DMS114 treated with DMSO at 0.1 percent for 48 hours (cell line): Measurements from ENCODE around the gene IQGAP3.
"Not testable (repeated sequence)": the region's sequence is repeated elsewhere in the genome, so short reads cannot be mapped to it uniquely, and the experiment has no call there.

ENCODE experiments used
- DNase-seq: peaks from one replicate; lab custom pipeline; 2025; ENCODE audit not compliant: unreplicated experiment; lab: John Stamatoyannopoulos, UW

IQGAP3 gene, protein sequence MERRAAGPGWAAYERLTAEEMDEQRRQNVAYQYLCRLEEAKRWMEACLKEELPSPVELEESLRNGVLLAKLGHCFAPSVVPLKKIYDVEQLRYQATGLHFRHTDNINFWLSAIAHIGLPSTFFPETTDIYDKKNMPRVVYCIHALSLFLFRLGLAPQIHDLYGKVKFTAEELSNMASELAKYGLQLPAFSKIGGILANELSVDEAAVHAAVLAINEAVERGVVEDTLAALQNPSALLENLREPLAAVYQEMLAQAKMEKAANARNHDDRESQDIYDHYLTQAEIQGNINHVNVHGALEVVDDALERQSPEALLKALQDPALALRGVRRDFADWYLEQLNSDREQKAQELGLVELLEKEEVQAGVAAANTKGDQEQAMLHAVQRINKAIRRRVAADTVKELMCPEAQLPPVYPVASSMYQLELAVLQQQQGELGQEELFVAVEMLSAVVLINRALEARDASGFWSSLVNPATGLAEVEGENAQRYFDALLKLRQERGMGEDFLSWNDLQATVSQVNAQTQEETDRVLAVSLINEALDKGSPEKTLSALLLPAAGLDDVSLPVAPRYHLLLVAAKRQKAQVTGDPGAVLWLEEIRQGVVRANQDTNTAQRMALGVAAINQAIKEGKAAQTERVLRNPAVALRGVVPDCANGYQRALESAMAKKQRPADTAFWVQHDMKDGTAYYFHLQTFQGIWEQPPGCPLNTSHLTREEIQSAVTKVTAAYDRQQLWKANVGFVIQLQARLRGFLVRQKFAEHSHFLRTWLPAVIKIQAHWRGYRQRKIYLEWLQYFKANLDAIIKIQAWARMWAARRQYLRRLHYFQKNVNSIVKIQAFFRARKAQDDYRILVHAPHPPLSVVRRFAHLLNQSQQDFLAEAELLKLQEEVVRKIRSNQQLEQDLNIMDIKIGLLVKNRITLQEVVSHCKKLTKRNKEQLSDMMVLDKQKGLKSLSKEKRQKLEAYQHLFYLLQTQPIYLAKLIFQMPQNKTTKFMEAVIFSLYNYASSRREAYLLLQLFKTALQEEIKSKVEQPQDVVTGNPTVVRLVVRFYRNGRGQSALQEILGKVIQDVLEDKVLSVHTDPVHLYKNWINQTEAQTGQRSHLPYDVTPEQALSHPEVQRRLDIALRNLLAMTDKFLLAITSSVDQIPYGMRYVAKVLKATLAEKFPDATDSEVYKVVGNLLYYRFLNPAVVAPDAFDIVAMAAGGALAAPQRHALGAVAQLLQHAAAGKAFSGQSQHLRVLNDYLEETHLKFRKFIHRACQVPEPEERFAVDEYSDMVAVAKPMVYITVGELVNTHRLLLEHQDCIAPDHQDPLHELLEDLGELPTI (N-terminal part only)

DNA sequence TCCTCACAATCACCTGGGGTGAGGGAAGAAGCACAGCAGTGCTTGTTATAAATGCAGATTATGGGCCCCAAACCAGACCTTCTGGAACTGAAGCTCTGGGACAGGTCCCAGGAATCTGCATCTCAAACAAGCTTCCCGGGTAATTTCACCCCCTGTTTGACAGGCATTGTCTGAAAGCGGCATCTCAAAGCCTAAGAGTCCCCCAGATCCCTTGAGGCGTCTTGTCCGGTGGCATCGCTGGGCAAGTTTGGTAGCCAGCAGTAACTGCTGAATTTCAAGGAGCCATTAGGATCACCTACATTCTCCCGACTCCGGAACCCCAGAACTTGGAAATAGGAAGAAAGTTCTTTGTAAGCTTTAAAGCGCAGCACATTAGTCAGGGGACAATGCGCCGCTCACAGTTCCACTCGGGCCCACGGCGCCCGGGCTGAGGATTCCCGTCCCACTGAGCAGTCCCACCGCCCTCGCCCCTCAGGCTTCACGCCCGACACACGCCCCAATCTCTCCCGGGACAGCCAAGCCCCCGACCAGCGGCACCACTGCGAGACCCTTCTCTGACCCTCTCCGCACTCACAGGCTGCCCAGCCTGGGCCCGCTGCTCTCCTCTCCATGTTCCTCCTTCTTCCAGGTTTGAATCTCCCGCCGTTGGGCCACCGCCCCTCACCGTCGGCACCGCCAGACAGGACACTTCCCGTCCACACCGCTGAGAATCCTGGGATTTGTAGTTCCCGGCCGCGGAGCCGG, at the start of gene IQGAP3:
IQGAP3 (minus strand) TSS at position 647 of the 744 bp plus-strand sequence; CDS start at position 611, 36 bp downstream.
- DNase-seq: peak; percentile 87

DNA sequence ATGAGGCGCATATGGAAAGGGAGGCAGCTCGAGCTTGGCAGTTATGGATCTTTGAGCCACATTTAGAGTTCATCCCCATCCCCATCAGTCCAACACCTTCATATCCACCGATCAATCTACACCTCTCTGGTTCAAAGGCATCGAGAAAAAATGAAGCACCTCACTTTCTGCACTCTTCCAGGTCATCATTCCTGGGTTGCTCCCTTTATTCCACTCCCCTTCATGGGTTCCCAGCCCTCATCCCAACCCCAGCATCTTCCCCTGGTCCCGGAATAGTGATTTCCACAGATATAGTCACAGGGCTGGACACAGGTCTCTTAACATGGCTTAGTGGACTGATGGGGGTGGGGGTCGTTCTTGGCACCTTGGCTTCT, 47.2 kb upstream of the IQGAP3 start:
- DNase-seq: no peak

DNA sequence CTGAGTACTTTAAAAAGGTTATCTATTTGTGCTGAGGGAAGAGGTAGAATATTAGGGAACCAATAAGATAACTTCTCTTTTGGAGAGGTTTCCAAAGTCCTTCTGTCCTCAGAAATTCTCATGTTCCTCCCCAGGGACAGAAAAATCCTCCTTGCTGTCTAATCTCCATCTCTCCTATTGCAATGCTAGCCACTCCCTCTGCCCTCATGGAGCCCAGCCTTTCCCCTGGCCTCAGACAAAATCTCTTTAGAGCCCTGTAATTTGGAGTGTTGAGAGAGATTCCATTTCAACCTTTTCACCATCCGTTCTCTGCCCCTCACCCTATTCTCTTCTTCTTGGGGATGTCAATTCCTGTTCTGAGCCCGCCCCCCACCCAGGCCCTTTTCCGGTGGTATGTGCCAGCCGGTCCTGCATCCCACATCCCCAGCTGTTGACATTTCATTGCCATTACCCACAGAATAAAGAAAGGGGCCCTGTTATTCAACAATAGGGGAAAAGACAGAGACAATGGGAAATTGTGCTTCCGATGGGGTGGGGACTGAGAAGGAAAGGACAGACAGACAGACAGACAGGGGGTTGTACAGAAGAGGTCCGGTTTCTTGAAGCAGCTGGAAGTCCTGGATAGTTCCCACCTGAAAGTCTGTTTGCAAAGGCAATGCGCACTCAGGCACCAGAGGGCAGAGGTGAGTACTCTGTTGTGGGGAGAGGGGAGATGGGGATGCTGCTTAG, 46.7 kb upstream of the IQGAP3 start, which contains the start of gene HAPLN2:
HAPLN2 (plus strand) TSS at position 563 of the 729 bp plus-strand sequence. CDS start 4,076 bp downstream, outside the sequence.
- DNase-seq: no peak

DNA sequence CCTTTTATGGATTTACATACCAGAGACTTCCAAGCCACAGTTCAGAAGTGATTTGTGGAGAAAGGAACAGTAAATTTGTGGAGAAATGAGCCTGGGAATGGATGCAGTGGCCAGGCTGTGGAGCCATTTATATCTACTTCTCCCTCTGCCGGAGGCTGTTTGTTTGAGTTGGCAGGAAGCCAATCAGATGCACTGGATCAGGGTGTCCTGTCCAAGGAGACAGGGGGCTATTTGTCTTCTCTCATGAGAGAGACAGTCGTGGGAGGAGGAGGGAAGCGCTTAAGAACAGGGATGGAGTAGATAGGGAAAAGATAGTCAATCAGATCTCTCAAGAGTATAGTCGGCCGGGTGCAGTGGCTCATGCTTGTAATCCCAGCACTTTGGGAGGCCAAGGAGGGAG, 44.1 kb upstream of the IQGAP3 start:
- no peak for DNase-seq

DNA sequence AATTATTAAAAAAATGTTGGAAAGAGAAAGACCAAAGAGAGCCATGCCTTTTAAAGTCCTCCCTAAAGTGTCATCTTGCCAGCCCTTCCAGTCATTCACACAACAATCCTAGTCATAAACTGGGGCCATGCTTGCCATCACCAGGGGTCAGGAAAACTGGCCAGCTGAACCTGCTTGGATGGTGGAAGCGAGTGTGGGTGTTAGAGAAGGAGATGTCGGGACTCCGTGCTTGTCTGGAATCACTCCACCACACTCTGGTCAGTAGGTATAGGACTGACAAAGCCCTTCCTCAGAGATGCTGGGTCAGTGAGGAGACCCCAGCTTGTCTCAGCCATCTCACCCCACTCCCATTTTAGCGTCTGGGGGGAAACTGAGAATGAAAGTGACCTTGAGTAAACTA, 43.6 kb upstream of the IQGAP3 start:
- DNase-seq: no peak

DNA sequence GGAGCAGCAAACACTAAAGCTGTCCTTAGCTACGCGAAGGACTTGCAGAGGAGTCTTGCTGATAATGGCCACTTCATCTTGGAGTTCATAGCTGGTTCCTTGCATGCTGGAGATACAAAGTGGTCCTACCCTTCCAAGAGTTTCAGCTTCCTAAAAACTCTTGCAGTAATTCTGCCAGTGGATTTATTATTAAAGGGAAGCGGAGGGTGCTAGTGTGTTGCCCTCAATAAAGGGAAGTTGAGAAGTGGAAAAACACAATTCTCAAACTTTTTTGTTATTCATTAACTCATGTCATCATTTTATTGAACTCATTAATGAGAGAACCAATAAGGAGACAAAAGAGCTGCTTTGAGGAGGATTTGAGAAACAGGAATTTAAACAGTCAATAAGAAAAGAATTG, 40.3 kb upstream of the IQGAP3 start:
- no peak for DNase-seq

DNA sequence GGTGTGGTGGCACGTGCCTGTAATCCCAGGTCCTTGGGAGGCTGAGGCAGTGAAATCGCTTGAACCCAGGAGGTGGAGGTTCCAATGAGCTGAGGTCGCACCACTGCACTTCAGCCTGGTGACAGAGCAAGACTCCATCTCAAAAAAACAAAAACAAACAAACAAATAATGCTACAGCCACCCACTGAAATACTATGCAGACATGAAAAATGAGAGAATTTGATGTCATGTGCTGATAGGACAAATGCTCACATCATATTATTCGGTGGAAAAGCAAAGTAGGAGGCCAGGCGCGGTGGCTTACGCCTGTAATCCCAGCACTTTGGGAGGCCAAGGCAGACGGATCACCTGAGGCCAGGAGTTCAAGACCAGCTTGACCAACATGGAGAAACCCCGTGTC, 37.7 kb upstream of the IQGAP3 start:
- DNase-seq: not testable (repeated sequence)

DNA sequence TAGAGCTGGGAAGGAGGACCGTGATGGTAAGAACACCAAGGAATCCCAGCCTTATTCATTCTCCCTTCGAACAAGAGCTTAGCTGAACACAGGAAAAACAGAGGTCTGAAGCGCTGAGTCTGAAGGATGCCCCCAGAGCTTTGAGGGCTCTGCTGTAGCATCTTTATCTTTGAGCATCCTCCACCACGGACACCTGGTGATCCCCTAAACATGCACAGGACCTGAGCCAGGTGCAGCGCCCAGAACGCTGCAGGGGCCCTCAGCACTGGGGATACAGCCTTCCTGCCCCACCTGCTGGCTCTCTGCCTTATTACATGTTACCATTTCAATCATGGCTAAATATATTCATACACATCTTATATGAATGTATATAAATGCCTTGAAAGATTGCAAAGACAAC, 36.6 kb upstream of the IQGAP3 start:
- peak; percentile 55 for DNase-seq

DNA sequence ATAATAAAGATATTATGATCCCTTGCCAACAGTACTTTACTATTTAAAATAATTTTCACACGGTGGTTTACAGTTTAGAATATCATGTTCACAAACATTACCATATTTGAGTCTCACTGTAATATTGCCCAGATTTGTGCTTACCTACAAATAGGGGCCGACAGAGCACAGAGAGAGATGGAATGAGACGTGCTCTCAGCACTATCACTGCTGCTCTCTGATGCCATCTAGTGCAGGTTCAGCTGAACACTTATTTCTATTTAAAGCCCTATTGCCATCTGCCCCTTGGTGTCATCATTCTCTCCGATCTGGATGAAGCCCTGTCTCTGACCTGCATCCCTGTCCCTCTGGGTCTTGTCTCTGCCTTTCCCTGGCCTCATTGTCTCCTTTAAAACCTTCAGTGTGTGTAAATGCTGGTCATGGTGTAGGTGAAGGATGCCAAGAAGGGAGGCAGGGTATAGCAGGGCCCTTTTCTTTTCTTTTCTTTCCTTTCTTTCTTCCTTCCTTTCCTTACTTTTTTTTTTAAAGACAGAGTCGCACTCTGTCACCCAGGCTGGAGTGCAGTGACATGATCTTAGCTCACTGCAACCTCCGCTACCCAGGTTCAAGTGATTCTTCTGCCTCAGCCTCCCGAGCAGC, 35.8 kb upstream of the IQGAP3 start:
- DNase-seq: peak; percentile 91

DNA sequence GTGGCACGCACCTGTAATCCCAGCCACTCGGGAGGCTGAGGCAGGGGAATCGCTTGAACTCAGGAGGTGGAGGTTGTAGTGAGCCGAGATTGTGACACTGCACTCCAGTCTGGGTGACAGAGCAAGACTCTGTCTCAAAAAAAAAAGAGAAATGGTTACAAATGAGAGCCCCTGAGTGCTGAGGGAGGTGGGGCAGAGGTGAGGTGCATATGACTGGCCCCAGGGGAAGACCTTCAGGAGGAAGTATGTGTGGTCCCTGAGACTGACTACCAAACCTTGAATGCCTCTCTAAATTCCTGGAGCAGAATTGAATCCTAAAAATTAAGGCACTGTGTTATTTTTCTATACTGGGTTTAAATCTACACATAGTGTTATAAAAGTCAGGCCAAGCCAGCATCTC, 35.0 kb upstream of the IQGAP3 start:
- not testable (repeated sequence) for DNase-seq

DNA sequence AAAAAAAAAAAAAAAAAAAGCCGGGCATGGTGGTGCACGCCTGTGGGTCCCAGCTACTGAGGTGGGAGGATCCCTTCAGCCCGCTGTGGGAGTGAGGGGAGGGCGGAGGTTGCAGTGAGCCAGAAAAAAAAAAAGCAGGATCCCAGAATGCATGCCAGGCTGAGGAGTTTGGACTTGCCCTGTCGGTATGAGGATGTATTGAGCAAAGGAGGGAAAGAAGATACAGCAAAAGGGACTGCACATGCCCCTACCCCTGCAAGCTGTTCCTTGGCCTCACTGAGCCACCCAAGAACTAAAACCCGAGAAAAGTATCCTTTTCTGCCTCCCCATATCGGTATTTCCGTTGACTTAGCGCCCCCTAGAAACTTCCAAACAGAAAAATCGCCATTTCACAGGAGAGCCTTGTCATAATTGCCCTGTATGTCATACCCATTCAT, 30.2 kb upstream of the IQGAP3 start:
- no peak for DNase-seq

DNA sequence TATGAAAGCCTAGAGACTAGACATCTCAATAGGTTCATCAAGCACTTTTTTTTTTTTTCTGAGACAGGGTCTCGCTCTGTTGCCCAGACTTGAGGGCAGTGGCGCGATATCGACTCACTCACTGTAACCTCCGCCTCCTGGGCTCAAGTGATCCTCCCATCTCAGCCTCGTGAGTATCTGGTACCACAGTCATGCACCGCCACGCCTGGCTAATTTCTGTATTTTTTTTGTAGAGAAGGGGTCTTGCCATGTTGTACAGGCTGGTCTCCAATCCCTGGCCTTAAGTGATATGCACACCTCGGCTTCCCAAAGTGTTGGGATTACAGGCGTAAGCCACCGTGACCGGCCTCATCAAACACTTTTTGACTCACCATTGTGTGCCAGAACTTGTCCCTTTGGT, 29.5 kb upstream of the IQGAP3 start:
- DNase-seq: no peak

DNA sequence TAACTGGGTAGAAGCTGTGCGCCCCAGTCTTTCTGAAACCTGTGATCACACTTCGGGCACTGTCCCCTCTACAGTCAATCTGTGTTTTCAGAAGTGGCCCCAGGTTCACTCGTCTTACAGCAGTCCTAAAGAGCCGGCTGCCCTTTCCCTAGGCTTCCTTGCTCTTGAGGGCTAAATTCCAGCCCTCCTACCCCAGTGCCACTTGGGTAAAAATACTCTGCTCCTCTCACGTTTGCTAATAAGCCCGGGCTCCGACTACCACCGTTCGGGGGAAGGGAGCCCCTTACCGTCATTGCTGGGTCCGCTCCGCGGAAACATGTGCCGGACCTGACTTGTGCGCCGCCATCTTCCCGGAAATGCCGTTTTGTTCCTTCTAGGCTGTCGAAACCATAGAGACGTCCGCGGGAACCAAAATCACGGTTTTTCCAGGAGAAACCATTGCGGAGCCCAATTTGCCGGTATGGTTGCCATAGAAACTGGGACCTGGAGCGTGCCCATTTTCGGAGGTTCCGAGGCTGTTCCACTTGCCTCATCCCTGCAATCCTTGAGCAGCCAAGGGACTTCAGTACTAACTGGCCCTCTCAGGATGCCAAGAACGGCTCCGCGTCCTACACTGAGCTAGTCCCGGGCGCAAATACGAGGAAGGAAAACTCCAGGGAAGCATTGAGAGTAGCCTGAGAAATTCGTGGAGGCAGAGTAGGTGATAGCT, 28.9 kb upstream of the IQGAP3 start, which contains the start of gene GPATCH4:
GPATCH4 (minus strand) TSS at position 358 of the 709 bp plus-strand sequence.
- peak; percentile 96 for DNase-seq

DNA sequence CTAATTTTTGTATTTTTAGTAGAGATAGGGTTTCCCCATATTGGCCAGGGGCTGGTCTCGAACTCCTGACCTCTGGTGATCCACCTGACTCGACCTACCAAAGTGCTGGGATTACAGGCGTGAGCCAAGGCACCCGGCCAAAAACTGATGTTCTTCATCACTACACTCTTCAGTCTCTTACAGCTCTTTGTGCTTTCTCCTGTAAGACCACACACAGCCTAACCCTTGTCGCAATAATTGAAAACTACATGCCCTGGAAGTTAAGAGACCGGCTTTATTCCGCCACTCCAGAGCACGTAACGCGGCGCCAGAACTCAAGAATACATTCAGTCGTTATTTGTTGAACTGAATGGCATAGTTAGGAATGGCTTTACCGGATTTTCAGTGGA, 28.4 kb upstream of the IQGAP3 start:
- DNase-seq: no peak

DNA sequence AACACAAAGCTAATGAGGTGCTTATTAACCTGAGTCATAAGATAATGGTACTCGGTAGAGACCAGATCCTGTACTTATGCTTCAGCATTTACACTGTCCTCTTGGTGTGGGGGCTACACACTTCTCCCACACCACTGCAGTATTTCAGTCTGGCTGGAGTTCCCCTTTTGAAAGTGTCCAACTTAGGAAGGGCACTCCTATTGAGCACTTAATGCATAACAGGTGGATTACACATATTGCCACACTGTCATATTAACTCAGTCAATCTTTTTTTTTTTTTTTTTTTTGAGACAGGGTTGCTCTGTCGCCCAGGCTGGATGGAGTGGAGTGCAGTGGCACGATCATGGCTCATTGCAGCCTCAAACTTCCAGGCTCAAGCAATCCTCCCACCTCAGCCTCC, 27.4 kb upstream of the IQGAP3 start:
- no peak for DNase-seq

DNA sequence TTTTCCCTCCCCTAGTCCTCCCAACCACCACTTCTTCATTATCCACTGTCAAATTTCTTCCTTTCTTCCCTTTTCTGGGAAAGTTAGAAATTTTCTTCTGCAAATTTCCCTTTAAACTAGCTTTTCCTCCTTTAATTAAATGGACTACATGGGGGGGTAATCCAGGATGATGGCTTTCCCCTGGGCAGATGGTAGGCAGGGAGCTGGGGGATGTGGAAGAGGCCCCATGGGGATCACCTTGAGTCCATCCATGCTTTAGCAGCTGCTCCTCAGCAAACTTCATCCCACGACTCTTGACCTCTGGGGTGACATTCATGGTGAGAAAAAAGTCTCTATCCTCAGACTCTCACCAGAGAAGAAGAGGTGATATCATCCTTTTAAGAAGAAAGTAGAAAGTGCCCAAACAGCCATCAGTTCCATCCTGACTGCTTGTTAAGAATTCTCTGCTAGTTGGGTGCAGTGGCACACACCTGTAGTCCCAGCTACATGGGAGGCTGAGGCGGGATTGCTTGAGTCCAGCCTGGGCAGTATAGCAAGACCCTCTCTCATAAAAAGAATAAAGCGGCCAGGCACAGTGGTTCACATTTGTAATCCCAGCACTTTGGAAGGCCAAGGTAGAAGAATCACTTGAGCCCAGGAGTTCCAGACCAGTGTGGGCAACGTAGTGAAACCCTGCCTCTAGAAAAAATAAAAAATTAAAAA, 26.5 kb upstream of the IQGAP3 start:
- DNase-seq: no peak

DNA sequence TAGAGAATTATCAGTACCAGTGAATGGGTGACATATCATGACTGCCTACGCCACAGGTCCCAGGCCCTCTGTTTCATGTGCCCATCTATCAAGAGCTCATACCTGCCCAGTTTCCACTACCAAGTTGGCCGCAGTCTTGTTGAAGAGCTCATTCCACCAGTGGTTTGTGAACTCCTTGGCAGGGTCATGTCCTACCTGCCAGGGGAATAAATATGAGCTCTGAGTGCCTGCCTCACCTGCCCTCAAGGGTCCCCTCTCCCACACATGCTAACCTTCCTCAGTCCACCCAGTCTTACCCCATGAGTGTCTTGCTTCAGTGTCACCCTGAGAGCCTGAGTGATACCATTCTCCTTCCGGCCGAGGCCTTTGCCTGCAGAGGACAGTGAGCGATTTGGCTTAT, 25.8 kb upstream of the IQGAP3 start:
- no peak for DNase-seq

DNA sequence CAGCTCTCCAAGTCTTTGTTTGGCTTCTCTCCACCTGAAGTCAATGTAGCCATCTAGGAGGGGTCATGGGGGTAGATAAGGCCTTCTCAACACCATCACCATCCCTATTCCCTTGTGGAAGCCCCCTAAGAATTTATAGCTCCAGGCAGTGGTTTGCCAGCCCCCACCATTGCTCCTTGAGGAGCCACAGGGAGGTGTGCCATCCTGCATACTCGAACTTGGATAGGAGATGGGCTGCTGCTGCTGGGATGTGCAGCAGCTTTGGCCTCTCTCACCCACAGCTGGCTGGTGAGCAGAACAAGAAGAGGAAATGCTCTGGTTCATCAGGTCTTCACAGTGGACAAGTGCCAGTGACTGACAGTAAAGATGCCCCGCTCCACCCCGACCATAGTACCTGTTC, 24.1 kb upstream of the IQGAP3 start:
- no peak for DNase-seq
